ENCODE measurements around the gene PRDM15. TPM values are rescaled to one million over a fixed set of nuclear protein-coding genes. Genes with fewer than 3 reads are reported as not detected.

Gene PRDM15, protein sequence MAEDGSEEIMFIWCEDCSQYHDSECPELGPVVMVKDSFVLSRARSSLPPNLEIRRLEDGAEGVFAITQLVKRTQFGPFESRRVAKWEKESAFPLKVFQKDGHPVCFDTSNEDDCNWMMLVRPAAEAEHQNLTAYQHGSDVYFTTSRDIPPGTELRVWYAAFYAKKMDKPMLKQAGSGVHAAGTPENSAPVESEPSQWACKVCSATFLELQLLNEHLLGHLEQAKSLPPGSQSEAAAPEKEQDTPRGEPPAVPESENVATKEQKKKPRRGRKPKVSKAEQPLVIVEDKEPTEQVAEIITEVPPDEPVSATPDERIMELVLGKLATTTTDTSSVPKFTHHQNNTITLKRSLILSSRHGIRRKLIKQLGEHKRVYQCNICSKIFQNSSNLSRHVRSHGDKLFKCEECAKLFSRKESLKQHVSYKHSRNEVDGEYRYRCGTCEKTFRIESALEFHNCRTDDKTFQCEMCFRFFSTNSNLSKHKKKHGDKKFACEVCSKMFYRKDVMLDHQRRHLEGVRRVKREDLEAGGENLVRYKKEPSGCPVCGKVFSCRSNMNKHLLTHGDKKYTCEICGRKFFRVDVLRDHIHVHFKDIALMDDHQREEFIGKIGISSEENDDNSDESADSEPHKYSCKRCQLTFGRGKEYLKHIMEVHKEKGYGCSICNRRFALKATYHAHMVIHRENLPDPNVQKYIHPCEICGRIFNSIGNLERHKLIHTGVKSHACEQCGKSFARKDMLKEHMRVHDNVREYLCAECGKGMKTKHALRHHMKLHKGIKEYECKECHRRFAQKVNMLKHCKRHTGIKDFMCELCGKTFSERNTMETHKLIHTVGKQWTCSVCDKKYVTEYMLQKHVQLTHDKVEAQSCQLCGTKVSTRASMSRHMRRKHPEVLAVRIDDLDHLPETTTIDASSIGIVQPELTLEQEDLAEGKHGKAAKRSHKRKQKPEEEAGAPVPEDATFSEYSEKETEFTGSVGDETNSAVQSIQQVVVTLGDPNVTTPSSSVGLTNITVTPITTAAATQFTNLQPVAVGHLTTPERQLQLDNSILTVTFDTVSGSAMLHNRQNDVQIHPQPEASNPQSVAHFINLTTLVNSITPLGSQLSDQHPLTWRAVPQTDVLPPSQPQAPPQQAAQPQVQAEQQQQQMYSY
- polyA plus RNA-seq (ENCODE audit: insufficient read length in 12 of 12) = 1 to 10 TPM in 11 of 12 donors, not detected in 1; 3.7 to 5.8 (median 4.5) TPM
- long read RNA-seq, donor 1 = 0 reads
- long read RNA-seq, donor 2 = 0 reads
- long read RNA-seq, donor 3 = 0 reads
- long read RNA-seq, donor 4 = 0 reads
- long read RNA-seq, donor 5 = 0 reads
- long read RNA-seq, donor 6 = 0 reads
- long read RNA-seq, donor 7, full-length matches to known transcripts = 1 of 1 reads
- long read RNA-seq, donor 7, partial matches to known transcripts = 0 of 1 reads
- long read RNA-seq, donor 7, other reads (novel, unspliced or antisense) = 0 of 1 reads
- long read RNA-seq, donor 8 = 0 reads
- long read RNA-seq, donor 9 = 0 reads
- long read RNA-seq, donor 10 = 0 reads
- long read RNA-seq, donor 11 = 0 reads

DNA sequence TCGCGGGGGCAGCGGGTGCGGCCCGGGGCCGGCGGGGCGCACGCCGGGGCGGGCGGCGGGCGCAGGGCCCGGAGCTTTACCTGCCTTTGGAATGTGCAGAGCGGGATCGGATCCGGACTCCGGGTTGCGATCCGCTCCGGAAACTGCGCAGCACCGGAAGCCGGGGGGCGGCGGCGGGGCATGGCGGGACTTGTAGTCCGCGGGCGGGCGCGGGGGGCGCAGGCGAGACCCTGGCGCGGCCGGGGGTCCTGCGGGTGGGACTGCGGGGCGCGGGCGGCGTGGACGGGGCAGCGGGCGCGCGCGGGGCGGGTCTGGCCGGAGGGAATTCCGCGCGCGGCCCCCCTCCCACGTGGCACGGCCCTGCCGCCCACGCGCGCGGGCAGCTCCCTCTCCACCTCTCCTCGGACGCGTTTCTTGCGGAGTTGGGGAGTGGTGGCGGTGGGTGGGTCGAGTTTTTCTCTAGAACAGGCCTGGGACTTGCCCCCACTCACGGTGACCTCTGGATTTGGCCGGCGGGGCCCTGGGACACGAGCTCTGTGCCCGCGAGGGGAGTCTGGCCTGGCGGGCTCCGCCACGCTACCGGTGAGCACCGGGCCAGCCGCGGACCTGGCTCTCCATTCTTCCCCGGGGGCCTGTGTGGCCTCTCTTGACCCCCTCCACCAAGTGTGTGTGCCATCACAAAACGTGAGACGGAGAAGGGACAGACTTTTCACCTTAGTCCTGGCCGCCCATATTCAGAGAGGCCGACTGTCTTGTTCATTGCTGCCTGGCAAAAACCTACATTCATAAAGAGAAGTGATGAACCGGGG lies at the start of gene PRDM15:
TSS of gene PRDM15 (minus strand) at position 155 of the 809 bp plus-strand sequence. CDS start 18,981 bp downstream, outside the sequence.
- peak; percentile 79 for DNase-seq

DNA sequence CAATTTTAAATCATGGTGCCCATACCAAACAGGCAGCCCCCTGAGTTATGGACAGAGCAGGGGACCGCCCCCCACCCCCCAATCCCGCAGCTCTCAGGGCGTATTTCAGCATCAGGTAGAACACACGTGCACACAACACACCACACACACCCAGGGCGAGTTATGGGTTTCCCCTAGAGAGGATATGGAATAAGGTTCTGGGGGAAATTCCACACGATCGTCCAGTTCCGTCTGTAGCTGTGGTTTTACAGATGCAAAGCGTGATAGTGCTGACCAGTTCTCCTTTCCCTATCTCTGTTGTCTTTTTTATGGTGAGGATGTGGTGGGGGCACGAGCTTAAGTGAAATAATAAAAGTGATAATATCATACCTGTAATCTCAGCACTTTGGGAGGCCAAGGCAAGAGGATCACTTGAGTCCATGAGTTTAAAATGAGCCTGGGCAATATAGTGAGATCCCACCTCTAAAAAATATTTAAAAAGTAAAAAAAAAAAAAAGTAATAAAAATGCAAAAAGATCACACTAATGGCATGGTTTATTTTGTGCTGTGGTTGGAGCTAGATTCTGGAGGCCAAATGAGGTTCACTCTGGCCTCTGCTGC lies 49.6 kb upstream of the PRDM15 start:
- DNase-seq = no peak

DNA sequence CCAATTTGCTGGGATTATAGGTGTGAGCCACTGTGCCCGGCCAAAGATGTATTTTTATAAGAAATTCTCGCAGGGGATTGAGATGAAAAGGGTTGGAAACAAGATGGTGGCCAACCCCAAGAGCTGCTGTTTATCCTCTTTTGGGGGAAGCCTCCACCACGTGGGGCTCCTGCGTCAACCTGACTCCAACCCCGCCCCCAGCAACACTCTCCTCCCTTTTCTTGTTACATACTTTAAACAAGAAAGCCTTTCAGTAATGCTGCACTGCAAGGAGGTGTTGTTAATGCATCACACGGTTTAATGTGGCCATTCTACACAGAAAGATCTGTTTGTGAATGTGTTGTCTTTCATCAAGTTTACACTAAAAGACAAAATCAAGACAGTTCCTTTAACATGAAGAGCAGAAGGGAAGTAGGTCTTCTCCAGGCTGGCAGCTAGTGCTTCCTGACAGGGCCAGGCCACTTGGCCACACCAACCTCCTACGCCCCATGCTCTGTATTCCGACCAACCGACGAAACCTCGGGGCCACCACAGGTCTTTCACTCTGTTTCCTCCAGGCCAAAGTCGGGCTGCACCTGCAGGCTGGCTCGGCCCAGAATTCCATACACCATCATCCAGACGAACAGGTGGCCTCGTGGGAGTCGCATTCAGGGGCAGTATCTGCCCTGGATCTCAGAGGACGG lies 48.7 kb upstream of the PRDM15 start:
- DNase-seq = no peak

DNA sequence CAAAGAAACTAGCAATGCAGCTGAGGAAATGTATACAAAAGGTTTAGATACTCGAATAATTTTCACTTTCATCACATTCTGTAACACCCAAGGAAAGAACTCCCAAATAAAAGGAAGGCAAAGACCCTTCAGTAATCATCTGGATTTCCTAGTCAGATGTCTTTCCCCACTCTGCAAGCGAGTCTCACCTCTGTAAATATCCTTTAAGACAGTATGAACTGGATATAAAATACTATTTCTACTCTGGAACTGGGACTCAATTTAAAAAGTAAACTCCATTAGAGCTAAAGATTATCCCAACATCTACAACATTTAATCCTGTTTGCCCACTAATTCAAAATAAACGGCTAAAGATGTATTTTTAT lies 47.6 kb upstream of the PRDM15 start:
- no peak for DNase-seq

DNA sequence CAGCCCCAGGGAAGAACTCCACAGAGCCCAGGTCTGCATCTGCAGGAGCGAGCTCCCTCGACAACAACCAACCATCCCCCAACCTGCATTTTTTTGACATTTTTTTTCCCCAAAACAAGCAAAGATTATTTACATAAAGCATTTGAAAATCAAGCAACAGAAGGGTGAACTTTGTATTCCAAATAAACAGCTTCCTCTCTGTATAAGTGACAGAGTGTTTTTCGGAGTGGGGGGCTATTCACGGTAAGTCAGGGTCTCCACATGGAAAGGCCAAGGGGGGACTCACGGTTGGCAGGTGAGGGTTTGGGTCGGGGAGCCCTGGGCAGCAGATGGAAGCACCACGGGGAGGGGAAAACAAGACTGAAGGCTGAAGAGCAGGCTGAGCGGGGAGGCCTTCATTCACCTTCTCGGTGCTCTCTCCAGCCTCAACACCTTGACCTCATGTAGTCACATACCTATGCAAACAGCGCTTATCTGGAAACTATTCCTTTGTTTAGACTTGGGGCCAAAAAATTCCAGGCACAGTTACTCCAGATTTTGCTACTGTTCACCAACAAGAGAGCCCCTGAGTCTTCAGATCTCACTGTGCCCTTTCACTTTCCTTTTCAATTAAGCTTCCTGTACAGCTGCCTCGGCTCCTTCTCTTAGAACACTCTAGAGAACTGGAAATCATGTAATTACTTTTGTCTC lies 47.1 kb upstream of the PRDM15 start:
- DNase-seq = peak; percentile 54

DNA sequence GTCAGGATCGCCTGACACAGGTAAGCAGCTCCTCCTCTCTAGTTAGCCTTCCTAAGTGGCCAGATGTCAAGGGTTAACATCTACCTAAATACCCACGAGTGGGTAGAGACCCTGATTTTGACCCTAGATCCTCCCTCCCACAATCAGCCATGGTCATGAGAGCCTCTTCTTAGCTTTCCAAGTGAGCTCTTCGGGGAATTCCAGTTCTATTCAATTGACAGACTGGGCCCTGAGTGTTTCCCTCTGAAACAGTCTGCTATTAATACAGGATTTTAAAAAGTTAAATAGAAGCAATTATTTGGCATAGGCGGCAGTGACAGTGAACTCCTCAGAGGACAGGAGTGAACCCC lies 46.6 kb upstream of the PRDM15 start:
- DNase-seq = no peak

DNA sequence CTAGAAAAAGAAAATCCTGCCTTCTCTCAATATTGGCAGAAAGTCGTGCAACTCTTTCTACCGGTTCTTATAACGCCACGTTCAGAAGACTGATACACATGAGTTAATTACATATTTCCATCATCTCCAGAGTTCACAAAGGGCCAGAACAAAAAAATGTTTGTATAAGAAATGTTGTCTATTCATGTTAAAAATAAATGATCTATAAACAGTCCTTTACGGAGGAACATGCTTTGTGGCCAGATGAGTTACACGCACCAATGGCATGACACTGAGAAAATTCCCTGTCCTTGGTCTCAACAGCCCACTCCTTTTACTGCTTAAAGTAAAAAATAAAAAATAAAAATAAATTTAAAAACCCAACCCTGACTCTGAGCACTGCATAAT lies 45.2 kb upstream of the PRDM15 start:
- peak; percentile 25 for DNase-seq

DNA sequence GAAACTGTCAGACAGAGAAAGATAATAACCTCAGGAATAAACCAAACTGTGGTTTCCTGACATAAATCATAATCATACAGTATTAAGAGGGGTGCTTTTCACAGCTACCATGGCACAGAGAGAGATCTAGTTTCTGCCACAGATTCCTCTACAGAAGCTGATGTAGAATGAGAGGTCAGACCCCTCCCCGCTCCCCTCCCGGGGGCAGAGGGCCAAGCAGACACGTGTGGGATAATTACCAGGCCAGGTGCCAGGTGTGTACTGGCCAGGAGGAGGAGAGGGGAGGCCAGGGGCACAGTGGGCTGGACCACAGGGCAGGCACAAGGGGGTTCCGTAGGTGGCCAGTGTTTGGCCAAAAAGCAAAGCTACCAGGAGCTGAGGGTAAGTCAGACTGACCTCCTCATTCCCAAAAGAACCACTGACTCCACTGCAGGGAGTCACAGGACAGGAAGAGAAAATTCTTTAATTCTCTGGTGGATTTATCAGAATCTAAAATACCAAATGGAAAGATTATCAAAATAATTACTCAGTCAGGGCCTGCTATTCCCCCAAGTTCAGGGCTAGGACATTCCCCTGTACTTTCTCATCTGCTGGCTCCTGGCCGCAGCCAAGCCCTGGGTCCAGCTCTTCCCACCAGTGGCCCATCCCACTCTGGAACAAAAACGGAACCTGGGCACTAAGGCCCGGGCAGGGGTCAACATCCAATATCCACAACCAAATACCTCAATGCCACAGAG lies 44.7 kb upstream of the PRDM15 start:
- peak; percentile 45 for DNase-seq

DNA sequence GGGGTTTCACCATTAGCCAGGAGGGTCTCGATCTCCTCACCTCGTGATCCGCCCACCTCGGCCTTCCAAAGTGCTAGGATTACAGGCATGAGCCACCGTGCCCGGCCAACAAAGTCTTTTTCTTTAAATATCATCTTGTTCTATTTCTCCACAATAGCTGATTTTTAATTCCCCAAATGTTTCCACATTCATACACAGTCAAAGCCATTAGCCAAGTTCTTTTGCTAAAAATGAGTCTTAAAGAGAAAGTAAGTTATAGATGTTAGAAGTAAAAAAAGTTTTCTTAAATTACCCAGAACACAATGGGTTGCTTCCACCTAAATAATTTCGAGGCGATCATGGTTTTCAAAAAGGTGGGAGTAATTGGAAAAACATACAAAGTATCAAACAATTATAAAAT lies 44.0 kb upstream of the PRDM15 start:
- peak; percentile 32 for DNase-seq

DNA sequence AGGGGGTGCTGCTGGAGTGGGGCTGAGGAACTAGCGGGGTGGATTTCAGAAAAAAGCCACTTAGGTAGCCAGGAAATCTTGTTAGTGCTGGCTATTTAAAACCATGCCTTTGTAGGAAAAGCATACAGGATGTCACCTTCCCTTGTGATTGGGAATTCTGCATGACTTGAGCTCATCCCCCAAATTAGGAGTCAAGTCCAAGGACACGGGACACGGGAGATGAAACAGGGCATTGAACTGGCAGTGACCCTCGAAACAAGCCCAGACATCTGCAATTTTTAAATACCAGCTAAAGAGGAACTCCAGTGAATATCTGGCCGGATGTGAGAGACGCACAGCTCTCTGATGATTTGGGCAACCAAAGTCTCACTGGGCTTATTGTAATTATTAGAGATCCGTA lies 41.9 kb upstream of the PRDM15 start:
- no peak for DNase-seq

DNA sequence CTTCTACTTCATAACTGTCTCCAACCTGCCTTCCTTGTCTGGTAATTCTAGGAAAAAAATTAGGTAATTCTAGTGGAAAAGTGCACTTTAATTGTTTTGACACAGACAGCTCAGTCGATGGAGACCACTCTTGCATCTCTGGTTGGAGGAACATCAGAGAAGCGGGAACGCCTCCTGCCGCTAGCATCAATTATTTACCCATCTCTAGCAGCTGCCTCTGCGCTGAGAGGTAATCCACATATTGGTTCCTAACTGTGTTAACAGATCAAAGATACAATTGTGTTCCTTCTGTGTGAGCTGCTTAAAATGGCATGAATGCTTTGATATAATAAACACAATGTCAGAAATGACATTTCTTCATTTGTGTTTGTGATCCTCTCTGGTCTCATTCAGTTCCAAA lies 41.3 kb upstream of the PRDM15 start:
- no peak for DNase-seq

DNA sequence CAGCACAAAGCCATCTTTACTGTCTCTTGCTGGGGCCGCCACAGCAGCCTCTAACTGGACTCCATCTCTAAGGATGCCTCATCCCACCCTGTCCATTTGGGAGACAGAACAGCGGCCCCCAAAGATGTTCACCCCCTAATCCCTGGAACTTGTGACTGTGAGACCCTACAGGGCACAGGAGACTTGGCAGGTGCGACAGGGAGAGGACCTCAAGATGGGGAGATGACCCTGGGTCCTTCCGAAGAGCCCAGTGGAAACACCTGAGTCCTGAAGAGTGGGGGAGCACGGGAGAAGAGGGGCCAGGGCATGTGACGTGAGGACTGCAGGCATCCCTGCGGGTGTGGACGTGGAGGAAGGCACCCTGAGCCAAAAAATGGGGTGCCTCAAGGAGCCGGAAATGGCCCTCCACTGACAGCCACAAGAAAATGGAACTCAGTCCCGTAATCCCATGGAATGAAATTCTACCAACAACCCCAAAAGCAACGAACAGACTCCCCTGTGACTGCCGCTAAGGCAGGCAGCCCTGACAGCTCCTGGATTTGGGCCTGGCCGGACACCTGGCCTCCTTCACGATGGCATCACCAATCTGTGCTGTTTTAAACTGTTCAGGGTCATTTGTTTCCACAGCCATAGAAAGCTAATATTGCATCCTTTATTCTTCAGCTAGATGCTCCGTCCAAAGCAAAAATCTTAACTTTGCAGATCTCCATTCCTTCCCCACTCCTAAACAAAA lies 40.7 kb upstream of the PRDM15 start:
- no peak for DNase-seq

DNA sequence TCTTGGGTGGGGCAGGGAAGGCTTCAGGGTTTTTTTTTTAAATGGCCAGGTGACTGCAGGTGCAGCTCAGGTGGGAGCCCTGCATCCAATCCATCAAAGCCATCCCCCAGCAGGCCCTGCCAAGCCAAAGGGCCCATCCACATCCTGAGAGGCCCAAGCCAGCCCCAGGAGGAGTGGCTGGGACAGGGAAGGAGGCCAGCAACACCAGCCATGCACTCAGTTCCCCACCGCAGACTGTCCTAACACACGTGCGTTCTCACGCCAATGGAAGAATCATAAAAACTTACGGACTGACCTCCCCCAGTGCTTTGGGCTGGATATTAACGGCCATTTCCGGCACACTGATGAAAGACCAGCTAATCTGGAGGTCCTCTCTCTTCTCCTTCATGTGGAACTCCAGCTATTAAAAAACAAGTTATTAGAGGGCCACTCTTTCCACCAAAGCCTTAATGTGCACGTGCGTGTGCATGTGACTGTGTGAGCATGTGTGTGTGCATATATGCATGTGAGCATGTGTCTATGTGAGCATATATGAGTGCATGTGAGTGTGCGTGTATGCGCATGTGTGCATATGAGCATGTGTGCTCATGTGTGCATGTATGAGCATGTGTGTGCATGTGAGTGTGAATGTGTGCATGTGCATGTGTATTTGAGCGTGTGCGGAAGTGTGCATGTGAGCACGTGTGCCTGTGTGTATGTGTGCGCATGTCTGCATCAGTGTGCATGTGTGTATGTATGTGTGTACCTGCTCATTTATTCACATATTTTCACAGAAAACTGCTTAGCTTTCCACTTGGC lies 39.6 kb upstream of the PRDM15 start:
- no peak for DNase-seq

DNA sequence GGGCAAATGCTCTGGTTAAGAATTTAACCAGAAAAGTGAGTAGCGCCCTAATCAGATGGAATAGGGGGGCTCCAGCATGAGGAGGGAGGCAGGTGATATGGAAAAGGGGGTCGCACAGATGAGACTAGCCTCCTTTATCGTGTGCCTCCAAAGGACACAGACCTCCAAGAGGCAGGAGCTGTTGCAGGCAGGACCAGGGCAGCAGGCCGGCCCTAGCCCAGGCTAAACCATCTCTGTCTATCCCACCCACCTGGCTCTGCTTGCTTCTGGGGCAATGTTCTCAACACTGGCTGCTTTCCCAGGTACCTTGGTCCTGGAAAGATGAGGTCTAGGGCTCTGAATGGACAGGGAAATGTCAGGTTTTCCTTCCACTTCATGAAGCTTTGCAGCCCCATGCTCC lies 38.4 kb upstream of the PRDM15 start:
- no peak for DNase-seq

DNA sequence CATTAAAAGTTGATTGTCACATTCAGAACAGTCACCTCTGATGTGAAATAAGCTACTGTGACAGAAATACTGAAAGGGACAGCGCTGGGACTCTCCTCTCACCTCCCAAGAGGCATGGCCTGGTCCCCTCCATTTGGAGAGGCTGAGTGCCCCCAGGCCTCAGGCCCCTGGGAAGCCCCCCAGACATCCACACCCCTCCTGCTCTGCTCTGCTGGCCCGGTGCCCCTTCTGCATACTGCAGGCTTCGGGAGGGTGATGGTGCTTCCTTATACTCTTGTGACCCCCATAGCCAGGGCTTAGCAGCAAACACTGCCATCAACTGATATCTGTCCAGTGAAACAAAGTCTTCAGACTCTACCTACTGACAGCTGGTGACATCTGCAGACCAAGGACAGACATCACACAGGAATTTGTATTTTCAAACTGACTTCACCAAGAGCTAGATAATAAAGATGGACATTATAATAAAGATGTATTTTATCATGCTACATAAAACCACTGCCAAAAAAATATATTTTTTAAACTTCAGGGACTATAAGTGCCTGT lies 37.8 kb upstream of the PRDM15 start:
- DNase-seq = no peak

DNA sequence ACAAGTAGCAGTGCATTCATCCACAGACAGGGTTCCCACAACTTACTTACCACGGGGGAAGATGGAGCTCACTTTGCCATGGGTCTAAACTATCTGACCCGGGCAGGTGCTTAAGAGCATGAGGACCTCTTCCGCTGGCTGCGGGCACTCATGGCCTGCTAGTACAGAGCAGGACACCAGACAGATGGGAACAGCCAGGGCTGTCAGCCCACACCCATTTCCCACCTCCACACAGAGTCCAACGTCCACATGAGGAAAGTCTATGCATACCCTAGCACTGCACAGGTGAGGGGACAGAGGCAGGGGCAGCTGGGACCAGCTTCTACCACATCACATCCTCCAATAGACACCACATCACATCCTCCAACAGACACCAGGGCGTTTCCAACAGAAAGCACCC lies 35.8 kb upstream of the PRDM15 start:
- no peak for DNase-seq

DNA sequence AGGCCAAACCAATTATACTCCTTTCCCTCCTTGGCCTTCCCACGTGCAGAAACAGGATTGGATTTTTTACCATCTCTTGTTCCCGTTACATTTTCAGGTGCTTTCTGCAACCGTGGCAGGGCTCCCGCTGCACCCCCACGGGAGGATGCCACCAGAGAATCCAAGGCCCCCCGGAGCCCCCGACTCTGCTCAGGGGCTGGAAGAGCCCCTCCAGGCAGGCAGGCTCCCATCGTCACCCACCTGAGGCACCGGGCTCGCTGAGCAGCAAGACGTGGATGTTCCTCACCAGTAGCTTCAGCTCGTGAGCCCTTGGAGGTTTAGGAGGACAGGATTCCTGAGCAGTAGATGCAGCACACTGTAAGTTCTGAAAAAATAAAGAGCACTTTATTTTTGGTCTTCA lies 35.2 kb upstream of the PRDM15 start:
- no peak for DNase-seq

Data from muscle of arm (tissue), 14 donors.